Transverse colon (tissue), 3 donors: Measurements from ENCODE around the gene TIE1.

Source experiments
- CTCF ChIP-seq, 5 experiments: fragments of 200-600 bp in 3 of 5; fragments of 450-650 bp in 2 of 5; sonication (generic) in 3 of 5; IDR thresholded peaks; 1 replicate in 2 of 5; 2 replicates in 3 of 5; pipeline ENCODE4 v1.5.1; 2016 to 2017; ENCODE audit warnings: antibody characterized with exemption in 5 of 5, inconsistent platforms in 3 of 5, mild to moderate bottlenecking in 2 of 5, moderate library complexity in 1 of 5
- POLR2A ChIP-seq: fragments of 450-650 bp; IDR thresholded peaks from one replicate; pipeline ENCODE4 v1.6.1; 2016; ENCODE audit warnings: antibody characterized with exemption, mild to moderate bottlenecking, moderate library complexity

- TF ChIP-seq CTCF (IDR thresholded peaks at IDR 0.05) (no peak), POLR2A (no peak)
These were observed 23.5 kb upstream of the TIE1 start for GRCh38 chr1:43277116-43277876.
